GM18511 (cell line): ENCODE measurements around the gene LRRC49.

Experiments used
- ATAC-seq: cut with Tn5 transposase; IDR thresholded peaks from one replicate; pipeline ENCODE4 v1.9.1; 2021; ENCODE audit warnings: mild to moderate bottlenecking, moderate library complexity; ENCODE audit not compliant: unreplicated experiment

LRRC49 gene

DNA sequence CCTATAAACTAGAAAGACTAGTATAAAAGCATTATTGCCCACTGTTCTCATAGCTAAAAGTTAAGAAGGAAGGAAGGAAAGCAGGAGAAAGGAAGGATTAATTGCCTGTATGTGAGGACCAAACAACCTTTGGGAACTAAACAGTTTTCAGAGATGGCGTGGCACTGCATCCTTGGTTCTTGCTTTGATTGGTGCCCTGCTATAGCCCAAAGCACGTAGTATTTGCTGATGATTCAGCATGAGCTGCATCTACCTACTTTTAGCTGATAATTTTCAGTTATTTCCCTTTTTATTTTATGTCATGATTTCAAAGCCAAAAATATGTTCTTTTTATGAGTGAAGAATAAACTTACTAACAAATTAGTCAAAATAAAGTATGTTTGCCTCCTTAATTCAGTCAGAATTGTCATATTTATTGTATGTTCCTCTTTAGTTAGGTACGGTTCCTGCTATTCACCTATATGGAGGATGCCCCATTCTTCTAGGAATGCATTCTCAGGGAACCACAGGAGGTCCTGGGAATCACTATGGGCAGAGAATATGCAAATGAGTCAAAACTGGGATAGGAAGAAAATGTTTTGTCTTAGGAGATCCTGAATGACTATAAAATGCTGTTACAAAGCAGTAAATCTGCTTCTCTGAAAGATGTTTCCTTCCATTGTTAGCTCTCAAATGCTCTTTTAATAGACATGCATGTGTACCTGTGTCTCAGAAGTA lies 157.2 kb downstream of the LRRC49 start:
- no peak for ATAC-seq

DNA sequence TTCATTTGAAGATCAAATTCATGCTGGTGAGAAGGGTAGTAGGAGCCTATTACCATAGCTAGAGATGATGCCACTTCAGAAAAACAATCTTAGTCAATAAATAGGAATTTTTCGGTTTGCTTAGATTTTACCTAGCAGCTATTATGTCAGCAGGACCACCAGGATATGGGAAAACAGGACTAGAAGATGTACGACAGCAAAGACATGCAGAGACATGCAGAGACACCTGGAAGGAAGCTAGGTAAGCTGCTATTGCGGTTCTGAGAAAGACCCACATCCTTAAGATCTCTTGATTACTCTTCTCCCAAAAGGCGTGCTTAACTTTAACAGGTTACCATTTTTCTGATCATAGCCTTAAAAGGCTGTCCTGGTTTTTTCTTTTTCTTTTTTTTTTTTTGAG lies 157.8 kb downstream of the LRRC49 start:
- ATAC-seq, result no peak

DNA sequence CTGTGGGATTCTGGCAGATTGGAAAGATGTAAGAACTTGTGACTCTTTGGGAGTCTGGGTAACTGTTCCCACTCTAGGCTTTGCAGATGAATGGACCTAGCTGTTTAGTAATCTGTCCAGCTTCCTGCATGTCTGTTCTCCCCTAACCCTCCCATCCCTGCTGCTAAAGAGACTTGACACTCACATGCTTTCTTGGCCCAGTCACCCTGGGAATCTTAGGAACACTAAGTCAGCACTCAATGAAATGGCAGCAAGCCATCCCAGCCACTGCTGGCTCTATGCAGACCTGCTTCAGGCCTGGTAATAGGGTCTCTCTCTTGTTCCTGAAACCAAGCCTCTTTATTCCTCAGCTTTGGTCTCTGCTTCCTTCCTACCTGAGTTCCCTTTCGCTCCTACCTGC lies 158.9 kb downstream of the LRRC49 start:
- no peak for ATAC-seq

DNA sequence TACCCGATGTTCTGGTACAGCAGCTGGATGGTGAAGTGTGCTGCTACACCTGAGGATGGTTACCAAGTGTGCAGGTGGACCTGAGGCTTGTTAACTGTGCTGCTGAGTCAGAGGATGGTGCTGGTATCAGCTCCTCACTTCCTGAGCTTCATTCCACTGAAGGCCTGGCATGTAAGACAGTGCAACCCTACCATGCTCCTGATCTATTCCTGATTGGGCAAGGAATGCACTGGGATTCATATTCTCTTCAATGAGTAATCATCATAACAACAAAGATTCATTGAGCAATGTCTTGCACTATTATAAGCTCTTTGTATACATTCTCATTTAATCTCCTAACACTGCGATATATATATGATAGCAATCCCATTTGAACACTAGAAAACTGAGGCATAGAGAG lies 159.7 kb downstream of the LRRC49 start:
- ATAC-seq, result no peak

DNA sequence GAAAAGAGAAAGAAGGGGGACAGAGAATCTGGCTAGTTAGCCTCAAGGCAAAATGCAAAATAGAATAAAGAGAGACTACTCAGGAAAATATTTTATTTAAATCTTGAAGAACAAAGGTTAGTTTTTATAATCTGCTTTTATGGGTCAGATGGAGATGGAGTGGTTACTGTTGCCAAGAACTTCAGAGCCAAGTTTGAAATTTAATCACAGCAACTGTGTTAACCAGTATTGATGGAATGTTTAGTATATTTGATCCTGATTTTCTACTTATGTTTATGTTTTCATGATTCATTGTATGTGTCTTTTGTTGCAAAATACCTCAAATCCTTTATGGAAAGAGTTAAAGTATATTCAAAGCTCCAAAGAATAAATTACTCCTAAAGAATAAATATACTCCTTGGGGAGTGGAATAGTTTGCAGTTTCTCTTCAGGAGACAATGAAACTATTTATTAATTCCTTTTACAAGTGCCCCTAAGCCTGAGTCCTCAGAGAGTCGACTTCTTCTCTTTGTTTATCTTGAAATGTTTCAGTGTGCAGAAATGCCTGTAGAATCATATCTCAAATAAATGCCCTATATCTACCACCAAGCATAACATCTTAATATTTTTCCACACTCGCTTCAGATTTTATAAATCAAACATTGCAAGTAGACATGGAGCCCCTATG lies 161.8 kb downstream of the LRRC49 start:
- no peak for ATAC-seq

DNA sequence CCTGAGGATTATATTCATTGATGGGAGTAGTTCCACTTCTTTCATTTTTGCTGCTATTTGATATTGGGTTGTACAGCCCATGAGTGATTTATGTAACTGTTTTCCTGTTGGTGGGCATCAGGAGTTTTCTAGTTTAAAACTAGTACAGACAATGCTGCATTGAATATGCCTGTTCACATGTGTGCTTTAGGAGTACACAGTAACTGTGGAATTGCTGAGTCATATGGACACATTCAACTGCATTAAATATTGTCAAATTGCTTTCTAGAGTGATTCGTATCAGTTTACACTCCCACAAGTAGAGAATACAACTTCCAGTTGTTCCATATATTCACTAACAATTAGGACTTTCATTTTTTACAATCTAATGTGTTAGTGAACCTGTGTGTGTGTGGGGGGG lies 162.8 kb downstream of the LRRC49 start:
- no peak for ATAC-seq

DNA sequence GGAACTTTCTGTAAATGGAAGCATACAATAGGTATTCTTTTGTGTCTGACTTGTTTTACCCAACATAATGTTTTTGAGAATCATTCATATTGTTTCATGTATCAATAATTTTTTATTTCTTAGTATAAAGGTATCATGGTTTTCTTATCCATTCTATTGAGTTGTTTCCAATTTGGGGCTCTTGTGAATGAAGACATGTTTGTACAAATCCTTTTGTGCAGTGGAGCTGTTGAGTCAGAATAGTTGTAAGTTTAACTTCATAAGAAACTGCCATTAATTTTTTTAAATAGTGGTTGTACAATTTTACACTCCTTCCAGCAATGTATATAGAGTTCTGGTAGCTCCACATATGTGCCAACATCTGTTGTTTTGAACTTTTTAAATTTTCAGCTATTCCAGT lies 163.5 kb downstream of the LRRC49 start:
- no peak for ATAC-seq

DNA sequence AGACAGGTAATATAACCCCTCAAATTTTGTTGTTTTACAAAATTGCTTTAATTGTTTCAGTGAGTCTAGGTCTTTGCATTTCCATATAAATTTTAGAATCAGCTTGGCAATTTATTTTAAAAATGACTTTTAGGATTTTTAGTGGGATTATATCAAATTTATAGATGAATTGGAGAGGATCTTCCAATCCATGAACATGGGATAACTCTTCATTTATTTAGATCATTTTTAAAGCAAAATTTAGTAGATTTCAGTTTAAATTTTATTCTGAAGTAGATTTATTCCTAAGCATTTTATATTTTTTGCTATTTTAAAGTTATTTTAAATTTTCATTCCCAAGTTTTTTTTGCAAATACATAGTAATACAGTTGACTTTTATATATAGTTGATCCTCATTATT lies 164.5 kb downstream of the LRRC49 start:
- no peak for ATAC-seq

DNA sequence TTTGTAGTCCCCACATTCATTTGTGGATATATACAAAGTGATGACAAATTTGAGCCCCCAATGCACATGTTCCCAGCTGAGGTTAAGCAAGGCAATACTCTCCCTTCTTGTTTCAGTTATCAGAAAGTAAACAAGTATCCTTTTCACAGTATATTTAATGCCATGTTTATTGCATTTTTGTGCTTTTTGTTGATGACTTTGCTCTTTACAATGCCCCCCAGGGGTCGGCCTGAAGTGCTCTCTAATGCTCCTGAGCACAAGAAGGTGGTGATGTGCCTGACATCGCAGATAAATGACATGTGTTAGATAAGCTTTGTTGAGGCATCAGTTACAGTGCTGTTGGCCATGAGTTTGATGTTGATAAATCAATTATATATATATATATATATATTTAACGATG lies 165.0 kb downstream of the LRRC49 start:
- ATAC-seq, result no peak

DNA sequence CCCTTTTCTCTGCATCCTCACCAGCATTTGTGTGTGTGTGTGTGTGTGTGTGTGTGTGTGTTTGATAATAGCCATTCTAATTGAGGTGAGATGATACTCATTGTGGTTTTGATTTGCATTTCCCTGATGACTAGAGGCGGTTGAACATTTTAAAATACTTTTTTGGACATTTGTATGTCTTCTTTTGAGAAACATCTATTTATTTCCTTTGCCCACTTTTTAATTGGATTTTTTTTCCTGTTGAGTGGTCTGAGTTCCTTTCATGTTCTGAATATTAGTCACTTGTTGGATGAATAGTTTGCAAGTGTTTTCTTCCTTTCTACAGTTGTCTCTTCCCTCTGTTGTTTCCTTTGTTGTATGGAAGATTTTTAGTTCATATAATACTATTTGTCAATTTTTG lies 168.4 kb downstream of the LRRC49 start:
- ATAC-seq, result no peak

DNA sequence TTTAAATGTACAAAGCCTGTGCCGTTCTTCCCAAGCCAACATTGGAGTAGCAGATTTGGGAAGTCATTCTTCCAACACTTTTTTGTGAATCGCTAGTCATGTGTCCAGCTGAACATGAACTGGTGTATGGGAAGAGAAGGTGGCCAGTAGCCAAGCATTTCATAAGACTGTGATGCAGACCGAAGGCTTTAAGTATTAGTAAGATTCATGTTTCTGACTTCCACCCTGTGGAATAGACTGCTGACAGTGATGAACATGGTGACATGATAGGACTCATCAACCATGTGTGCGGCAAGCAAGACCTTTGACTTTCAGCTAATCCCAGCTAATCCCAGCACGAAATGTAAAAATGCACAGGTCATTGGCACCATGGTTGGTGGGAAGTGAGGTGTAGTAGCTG lies 174.4 kb downstream of the LRRC49 start:
- no peak for ATAC-seq

DNA sequence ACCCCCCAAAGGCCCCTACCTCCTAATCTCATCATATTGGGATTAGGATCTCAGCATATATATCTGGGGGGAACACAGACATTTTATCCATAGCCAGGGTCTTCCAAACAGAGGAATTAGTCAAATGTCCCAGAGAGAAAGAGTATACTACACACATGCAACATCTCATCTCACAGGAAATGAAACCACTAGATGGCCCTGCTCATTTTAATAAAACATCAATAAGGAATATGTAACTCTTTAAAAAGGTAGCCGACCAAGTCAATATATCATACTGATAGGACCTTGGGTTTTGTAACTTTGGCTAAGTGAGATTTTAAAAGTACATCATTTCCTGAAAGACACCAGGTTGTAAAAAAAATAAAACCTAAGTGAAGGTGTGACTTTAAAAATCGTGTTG lies 177.1 kb downstream of the LRRC49 start:
- no peak for ATAC-seq

DNA sequence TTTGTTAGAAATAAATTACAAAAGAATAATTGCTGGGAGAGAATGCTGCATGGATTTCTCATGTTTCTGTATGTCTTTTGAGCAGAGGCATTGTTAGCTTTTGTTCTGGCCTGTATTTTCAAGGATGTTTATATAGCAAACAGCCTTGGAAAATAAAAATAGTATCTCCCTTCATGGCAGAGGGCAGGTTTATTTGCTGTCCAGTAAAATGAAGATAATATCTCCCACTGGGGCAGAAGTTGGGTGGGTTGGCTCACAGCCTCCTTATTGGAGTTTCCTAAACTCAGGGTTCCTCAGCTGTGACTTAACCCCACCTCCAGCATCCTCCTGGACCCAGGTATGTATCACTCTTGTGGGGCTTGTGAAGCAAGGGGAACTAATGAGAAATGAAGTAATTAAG lies 178.9 kb downstream of the LRRC49 start:
- no peak for ATAC-seq

DNA sequence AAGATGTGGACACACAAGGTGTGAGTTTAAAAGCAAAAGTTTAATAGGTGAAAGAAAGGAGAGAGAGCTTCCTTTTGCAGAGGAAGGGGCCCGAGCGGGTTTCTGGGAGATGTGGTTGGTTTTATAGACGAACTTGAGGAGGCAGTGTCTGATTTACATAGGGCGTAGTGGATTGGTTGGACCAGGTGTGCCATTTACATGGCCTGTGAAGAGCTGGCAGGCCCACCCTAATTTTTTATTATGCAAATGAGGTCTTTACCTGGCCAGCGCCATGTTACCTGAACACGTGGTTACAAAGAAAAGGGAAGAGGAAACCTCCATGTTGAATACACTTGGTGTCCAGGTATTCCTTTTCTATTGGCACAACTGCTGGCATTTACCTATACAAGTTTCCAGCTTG lies 179.8 kb downstream of the LRRC49 start:
- ATAC-seq, result no peak

DNA sequence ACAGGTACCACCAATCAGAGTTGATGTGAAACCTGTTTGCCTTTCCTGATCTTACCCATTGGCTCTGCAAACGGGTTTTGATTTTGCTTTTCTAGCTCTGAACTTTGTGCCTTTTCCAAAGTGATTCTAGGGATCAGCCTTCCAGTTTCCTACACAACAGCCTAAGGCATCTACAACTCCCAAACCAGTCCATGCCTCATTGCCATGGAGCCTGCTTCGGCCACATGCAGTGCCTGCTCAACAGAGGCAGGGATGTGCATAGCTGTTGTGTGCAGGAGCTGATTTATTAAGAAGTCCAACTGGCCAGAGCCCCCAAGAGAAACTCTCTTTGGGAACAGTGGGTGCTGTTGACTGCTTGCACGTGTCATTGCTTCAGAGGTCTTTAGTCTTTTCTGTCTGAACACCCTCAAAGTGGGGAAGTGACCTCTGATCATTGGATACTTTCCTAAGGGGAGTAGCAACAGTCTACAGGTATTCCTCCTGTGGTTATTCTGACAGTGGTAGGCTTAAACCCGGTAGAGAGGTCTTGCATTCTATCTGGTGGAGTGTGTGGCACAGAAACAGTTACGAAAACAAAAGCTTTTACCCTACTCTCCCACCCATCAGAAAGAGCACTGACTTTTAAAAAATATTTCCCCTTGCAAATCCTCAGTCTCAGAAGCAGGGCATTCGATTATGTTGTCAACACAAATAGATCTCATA lies 186.0 kb downstream of the LRRC49 start:
- ATAC-seq, result no peak

DNA sequence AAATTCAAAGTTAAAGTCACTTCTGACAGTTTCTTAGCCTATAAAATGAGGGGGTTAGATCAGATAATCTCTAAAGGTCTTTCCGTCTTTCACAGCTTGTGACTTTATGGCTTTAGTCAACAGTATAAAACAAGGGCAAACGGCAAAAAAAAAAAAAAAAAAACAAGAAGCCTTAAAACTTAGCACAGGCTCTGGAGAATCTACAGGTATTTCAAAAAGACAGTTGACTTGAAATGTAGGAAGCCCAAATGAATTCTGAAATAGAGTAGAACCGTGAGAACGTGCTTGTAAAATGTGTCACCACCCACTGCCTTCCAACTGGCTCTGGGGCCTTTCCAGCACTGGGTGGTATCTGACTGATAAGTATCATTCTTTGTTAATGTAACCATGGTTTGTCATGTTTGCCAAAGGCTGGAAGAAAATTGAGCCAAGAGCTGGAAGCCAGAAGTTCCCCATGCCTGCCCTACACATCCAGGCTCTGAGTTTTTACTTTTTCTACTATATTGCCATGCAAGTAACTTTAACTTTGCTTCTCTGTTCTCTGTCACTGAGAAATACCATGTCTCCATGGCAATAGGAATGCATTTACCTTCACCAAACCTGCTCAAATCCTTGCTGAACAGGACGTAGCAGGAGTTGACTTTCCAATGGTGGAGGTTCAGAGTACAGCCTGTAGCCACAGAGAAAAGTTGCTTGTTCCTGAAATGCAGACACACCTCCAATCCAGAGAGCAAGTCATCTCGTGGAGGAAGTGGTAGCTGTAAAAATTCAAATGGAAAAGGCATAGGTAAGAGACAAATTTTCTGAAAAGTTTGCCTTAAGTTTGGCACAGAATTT lies 186.8 kb downstream of the LRRC49 start:
- ATAC-seq, result no peak

DNA sequence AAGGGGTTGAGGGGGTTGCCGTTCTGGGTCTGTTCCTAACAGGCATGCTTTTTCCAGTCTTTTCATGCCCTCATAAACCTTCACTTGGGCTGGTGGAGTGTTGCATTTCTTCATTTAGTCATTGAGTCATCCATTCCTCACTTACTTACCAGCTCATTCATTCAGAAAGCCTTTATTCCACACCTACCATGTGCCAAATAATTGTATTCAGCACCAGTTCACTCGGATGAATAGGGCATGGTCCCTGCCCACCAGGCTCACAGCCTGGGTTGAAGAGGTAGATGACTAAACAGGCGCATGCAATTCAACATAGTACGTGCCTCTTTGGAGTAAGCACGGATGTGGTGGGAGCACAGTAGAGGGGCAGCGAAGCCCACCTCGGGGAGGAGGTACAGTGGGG lies 187.5 kb downstream of the LRRC49 start:
- no peak for ATAC-seq

DNA sequence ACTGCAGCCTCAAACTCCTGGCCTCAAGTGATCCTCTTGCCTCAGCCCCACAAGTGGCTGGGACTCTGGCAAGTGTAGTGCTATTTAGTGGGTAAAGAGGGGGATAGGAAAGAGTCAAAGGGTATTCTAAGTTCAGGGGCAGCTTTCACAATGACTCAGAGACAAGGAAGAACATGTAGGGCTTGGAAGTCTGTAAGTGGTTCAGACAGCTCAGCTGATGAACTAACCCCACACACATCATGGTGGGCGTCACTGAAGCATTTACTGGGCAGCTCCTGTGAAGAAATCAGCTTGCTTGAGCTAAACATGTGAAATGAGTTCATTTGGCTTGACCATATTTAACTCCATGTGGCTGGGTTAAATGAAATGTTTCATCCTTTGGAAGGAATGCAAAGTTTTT lies 188.1 kb downstream of the LRRC49 start:
- ATAC-seq, result no peak

DNA sequence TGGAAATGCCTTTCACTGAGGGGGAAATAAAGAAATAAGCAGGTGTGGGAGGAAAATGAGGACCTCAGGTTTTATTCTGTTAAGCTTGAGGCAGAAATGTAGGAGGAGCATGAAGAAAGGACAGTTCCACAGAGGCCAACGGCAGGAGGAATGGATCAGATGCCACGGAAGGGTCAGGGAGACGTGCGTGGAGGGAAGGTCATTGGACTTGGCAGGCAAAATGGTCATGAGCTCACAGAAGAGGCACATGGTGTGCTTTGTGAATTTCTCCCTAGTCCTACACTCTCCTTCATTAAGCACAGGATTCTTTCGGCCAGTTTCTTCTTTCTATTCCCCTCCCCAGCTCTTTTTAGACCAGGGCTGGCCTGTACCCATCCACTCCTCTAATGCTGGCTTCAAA lies 190.2 kb downstream of the LRRC49 start:
- ATAC-seq, result no peak

DNA sequence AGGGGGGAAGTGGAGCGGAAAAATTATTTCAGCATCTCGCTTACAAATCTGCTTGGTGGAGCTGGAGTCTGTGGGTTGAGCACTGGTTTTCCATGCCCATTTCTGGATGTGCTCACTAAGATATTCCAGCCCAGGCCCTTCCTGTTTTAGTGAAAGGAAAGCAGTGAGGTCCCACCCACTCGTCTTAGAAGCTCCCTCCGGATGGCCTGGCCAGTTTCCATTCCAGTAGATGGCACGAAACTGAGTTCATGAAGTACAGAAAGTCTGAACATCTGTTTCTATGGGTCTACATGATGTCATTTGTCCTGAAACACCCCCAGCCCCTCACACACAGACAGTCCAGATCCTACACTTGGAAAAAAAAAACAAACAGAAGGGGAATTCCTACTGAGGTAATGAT lies 190.7 kb downstream of the LRRC49 start:
- no peak for ATAC-seq

DNA sequence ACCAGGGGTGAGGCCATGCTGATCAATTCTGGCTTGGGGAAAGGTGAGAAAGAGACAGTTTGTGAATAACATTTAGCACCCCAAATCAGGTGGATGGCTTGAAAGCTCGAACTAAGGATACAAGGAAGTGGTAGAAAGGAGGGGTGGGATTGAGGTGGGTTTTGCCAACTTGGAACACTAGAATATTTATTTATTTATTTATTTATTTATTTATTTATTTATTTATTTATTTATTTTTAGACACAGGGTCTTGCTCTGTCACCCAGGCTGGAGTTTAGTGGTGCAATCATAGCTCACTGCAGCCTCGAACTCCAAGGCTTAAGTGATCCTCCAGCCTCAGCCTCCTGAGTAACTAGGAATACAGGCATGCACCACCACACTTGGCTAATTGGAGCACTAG lies 191.6 kb downstream of the LRRC49 start:
- no peak for ATAC-seq
